ENCODE measurements around the gene WDR62.
A peak's percentile ranks its signal among the peaks of the same experiment; 100 is the strongest.

The WDR62 gene

GRCh38 chr19:36054733-36055686 is at the start of gene WDR62:
TSS of gene WDR62 (plus strand) at chr19:36054897. CDS start at chr19:36054972, 75 bp downstream.
- DNase-seq = peak; percentile 98

GRCh38 chr19:36006955-36007354 is 47.7 kb upstream of the WDR62 start:
- no peak for DNase-seq

- DNase-seq = no peak
These were observed 46.2 kb upstream of the WDR62 start, which contains the start of gene SYNE4 for GRCh38 chr19:36008336-36008978. TSS of gene SYNE4 (minus strand) at chr19:36008813. CDS start at chr19:36008681, 132 bp downstream.

GRCh38 chr19:36009220-36009619 is 45.5 kb upstream of the WDR62 start:
- DNase-seq = no peak

- no peak for DNase-seq
These were observed 44.9 kb upstream of the WDR62 start for GRCh38 chr19:36009633-36010379.

GRCh38 chr19:36010402-36010801 is 44.3 kb upstream of the WDR62 start:
- DNase-seq = no peak

GRCh38 chr19:36013280-36014011 is 41.3 kb upstream of the WDR62 start:
- DNase-seq = no peak

GRCh38 chr19:36014012-36014924 is 40.4 kb upstream of the WDR62 start, which contains the start of gene ALKBH6:
TSS of gene ALKBH6 (minus strand) at chr19:36014213. CDS start at chr19:36013397, 816 bp downstream.
- DNase-seq = peak; percentile 99

GRCh38 chr19:36019061-36019670 is 35.5 kb upstream of the WDR62 start:
- DNase-seq = no peak

- no peak for DNase-seq
These were observed 31.3 kb upstream of the WDR62 start for GRCh38 chr19:36023432-36023831.

- no peak for DNase-seq
These were observed 29.2 kb upstream of the WDR62 start for GRCh38 chr19:36025541-36025940.

- no peak for DNase-seq
These were observed 28.4 kb upstream of the WDR62 start for GRCh38 chr19:36026091-36026876.

GRCh38 chr19:36027696-36028095 is 27.0 kb upstream of the WDR62 start:
- DNase-seq = no peak

GRCh38 chr19:36028313-36029041 is 26.2 kb upstream of the WDR62 start:
- no peak for DNase-seq

GRCh38 chr19:36030264-36031148 is 24.2 kb upstream of the WDR62 start:
- peak; percentile 87 for DNase-seq

- no peak for DNase-seq
These were observed 23.4 kb upstream of the WDR62 start for GRCh38 chr19:36031308-36031707.

- DNase-seq = peak; percentile 50
These were observed 22.2 kb upstream of the WDR62 start, which contains the start of gene CLIP3 for GRCh38 chr19:36032251-36033104. TSS of gene CLIP3 (minus strand) at chr19:36032873. CDS start at chr19:36032357, 516 bp downstream.
